Measurements from ENCODE around the gene CILP2.

The CILP2 gene

GRCh38 chr19:19505669-19506326, 32.3 kb upstream of the CILP2 start:
- no peak for DNase-seq

GRCh38 chr19:19506592-19506991, 31.5 kb upstream of the CILP2 start:
- DNase-seq, result no peak

- DNase-seq, result no peak
These were observed 30.7 kb upstream of the CILP2 start for GRCh38 chr19:19507354-19507753.

GRCh38 chr19:19508217-19508616, 29.8 kb upstream of the CILP2 start:
- no peak for DNase-seq

- no peak for DNase-seq
These were observed 27.6 kb upstream of the CILP2 start for GRCh38 chr19:19510432-19510831.

DNA sequence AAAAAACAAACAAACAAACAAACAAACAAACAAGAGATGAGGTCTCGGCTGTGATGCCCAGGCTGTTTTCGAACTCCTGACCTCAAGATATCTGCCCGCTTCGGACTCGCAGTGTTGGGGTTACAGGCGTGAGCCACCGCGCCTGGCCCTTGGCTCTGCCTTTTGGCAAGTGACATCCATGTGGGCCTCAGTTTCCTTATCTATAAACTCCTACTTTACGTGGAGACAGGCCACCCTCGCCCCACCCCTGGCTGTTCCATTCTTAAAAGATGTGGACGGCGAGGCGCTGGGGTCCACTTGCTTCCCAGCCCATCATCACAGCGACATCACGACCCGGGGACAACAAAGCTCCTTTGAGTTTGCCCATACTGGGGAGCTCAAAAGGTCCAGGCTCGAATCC, 24.4 kb upstream of the CILP2 start:
- DNase-seq, result no peak

DNA sequence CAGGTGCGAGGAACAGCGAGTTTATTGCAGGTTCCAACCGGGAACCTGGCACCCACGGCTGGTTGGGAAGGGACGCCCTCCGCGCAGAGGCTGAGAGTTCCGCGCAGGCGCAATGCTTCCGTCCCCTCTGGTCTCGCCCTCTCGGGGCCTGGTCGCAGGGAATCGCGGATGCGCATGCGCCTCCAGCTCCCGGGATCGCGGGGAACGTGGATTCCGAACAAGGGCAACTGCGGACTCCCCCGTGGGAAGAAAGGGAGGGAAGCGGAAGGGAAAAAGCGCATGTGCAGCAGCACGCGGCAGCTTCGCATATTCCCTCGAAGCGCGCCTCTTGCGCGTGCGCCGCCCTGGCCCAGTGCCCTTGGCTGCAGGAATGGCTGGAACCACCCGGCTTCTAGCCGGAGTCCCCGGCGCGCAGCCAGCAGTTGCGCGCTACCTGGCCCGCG, 23.8 kb upstream of the CILP2 start:
- peak; percentile 68 for DNase-seq

- DNase-seq, result no peak
These were observed 23.0 kb upstream of the CILP2 start, which contains the start of gene TSSK6 for GRCh38 chr19:19514881-19515641. TSS of gene TSSK6 (minus strand) at chr19:19515548. CDS start at chr19:19515427, 121 bp downstream.

DNA sequence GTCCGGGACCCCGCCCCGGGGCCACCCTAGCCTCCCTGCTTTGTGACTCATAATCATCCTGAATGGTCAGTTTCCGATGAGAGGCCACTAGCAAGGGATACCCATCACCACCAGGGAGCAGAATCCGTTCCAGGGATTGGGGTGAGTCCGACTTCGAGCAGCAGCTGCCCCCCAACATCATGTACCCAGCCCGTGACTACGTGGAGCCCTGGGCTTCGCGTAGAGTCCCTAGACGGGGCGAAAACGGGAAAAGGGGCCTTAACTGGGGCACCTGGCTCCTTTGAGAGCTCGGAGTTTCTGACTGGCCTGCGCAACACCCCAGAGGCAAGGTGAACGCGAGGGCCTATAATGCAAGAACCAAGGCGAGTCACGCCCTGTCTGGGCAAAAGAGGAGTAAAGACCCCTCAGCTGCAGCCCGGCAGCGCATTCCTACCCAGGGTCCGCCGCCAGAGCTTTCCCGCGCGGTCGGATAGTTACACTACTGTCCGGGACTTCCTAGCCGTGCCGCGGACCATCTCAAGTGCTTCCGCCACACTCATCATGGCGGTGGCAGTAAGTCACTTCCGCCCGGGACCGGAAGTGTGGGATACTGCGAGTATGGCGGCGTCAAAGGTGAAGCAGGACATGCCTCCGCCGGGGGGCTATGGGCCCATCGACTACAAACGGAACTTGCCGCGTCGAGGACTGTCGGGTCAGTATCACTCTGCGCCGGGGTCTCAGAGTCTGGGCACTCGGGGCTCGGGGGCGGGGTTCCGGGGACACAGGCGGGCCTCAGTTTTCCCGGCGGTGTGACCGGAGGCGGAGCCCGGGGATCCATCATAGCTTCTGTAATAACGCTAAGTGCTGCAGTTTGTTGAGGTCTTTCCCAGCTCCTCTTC, 22.2 kb upstream of the CILP2 start, which contains the start of gene NDUFA13:
Gene NDUFA13 (plus strand): TSS at position 584 of the 878 bp plus-strand sequence. CDS start 14 bp downstream, at position 598.
- peak; percentile 93 for DNase-seq

DNA sequence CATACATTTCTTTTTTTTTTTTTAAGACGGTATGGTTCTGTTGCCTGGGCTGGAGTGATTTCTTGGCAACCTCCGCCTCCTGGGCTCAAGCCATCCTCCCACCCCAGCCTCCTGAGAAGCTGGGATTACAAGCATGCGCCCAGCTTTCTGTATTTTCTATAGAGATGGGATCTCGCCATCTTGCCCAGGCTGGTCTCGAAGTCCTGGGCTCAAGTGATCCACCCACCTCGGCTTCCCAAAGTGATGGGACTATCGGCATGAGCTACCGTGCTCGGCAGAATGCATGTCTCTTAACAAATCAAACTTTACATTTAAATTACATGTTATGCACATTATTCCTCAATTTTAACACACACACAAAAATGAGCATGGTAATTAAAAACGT, 20.8 kb upstream of the CILP2 start:
- DNase-seq, result no peak

DNA sequence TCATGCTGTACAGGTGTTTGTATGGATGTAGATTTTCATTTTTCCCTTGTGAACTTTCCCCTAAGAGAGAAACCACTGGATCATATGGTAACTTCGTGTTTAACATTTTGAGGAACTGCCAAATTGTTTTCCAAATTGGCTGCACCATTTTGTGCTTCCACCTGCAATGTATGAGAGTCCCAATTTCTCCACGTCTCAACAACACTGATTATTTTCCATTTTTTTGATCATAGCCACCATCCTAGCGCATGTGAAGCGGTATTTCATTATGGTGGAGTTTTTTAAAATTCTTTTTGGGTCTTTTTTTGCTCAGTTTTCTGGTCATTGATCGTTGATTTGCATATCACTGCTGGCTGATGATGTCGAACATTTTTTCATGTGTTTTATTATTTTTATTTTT, 17.1 kb upstream of the CILP2 start:
- no peak for DNase-seq

- DNase-seq, result no peak
These were observed 14.9 kb upstream of the CILP2 start for GRCh38 chr19:19523177-19523576.

- no peak for DNase-seq
These were observed 14.0 kb upstream of the CILP2 start for GRCh38 chr19:19524053-19524452.

DNA sequence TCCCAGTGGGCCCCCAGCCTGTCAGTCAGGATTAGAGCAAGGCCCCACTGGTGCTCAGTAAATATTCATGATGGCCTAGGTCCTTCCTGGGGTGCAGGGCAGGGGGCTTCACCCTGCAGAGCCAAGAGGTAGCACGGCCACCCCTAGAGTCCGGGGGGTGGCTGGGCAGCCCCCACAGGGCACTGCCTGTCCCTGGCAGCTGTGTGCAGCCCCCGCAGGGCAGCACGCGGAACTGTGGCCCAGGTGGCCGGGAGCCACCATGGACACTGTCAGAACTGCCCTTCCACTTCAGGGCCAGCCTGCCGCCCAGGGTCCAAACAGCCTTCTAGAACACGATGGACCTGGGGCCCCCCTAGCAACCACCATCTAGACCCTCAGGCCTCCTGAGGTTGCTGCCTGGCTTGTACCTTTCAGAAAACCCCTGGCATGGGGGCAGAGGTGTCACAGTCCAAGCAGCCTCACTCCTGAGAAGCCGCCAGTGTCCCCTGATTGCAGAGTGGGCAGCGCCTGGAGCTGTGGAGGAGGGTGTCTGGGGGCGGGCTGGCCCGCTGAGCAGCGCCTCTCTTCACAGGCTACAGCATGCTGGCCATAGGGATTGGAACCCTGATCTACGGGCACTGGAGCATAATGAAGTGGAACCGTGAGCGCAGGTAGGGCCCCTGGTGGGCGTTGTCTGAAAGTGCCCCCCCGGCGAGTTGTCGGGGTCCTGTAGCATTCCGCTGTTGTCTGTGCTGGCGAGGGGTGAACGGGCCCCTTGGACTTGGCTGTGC, 12.3 kb upstream of the CILP2 start:
- DNase-seq, result no peak

DNA sequence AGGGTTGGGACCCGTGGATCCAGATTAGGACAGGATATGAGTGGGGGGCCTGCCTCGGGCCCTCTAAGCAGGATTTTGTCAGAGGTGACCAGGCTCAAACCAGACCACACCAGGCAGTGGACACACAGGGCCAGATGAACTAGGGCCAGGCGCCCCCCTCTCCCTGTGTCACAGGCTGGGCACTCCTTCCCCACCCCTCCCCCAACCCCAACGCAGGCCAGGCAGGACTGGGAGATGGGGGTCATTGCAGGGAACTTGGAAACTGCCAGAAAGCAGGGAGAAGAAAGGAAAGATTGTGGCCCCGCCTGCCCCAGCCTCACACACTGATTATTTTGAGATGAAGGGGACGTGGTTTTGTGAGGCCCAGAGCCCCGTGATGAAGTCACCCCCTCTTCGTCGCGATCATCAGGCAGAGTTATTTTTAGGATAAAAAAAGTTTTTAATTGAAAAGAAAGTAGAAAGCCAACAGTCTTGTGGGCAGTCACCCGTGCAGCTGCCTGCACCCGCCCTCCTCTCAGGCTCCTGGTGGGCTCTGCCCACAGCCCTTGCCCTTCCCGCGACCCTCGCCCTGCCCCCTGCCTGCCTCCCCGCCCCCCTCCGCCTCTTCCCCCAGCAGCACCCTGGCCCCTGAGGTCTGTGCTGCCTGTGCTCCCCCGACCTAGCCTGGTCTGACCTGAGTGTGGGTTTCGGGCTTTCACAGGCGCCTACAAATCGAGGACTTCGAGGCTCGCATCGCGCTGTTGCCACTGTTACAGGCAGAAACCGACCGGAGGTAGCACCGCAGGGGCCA, 11.3 kb upstream of the CILP2 start:
- DNase-seq, result no peak

- DNase-seq, result no peak
These were observed 10.8 kb upstream of the CILP2 start for GRCh38 chr19:19527371-19527656.

DNA sequence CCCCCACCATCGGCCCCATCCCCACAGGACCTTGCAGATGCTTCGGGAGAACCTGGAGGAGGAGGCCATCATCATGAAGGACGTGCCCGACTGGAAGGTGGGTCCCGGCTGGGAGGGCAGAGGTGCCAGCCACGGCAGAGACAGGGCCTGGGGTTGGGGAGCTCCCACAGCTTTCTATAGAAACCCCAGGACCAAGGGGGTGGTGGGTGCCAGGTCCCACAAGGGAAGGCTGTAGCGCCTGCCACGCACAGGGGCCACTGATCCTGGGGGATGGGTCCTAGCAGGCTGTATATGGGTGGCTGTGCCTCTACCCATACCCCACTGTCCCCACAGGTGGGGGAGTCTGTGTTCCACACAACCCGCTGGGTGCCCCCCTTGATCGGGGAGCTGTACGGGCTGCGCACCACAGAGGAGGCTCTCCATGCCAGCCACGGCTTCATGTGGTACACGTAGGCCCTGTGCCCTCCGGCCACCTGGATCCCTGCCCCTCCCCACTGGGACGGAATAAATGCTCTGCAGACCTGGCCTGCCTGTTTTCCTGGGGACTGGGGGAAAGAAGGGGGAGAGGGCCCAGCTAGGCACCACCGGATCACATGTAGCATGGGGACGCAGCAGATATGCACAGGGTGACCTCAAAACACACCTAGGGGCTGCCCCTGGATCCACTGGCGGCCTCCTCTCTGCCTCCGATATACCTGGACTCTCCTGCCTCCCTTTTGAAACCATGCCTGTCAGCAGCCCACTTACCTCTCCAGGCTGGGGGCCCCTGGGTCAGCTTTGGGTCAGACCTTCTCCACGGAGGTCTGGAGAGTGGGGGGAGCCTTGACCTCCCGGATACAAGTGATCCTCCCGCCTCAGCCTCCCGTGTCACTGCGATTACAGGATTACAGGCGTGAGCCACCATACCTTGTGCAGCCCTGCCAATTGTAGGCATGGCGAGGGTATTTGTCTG, 10.1 kb upstream of the CILP2 start:
- DNase-seq, result no peak

DNA sequence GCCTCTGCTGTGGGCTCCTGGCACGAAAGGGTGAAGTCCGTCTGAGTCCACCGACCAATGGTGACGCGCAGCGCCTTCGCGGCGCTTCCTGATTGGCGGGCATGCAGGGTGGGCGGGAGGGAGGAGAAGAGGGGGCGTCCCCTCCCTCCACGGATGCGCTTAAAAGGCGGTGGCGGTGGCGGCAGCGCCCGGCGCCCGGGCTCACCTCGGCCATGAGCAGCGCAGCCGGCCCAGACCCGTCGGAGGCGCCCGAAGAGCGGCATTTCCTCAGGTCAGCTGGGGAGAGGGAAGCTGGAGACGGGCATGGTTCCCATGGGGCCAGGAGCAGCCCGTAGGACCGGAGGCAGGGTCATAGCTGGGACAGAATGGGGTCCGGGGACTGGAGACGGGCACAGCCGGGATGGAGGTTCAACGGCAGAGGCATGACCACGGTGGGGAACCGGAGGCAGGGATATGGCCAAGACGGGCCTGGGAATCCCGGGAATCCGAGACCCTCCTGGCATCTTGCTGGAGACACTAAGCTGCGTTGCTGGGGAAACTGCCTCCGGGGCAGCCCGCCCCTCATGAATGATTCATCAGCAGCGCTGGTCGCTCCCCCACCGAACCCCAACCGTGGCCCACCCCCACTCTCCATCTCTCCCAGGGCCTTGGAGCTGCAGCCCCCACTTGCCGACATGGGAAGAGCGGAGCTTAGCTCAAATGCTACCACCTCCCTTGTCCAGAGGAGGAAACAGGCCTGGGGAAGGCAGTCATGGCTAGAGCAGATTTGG, 9.2 kb upstream of the CILP2 start, which contains the start of gene YJEFN3:
Gene YJEFN3 (plus strand): TSS at position 191 of the 770 bp plus-strand sequence. CDS start 22 bp downstream, at position 213.
- peak; percentile 37 for DNase-seq

DNA sequence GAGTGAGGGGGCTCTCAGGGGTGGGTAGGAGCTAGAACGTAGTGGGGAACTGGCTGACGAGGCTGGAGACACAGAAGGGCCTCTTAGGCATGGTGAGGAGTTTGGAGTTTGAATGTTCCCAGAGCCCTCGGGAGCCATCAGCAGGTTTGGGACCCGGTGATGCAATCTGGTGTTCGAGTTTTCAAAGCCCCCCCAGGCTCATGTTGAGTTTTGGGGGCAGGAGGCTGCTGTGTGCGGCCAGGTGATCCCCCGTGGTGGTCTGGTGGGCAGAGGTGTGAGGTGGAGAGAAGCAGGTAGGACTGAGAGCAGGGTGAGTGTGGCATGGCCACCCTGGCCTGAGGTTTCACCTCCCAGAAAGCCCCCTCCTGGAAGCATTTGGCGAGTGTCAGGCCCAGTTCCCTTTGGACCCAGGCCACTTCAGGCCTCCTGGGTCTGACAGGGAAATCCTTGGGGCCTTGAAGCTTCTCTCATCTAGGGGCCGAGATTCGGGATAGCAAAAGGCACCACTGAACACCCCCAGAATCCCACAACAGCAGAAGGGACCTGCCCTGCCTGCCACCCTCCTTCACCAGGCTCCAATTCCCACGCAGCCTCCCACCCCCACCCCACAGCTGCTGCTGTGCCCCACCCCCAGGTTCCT, 8.2 kb upstream of the CILP2 start:
- DNase-seq, result no peak
